ENCODE results near the gene ATP2A3. TPM values are rescaled to one million over a fixed set of nuclear protein-coding genes. Genes with fewer than 3 reads are reported as not detected.
A peak's percentile ranks its signal among the peaks of the same experiment; 100 is the strongest.

The ATP2A3 gene
- total RNA-seq, 2 donors from 2014 or later, result 27.5 to 27.7 TPM

GRCh38 chr17:3906881-3907280 lies 57.4 kb downstream of the ATP2A3 start:
- intact Hi-C loops (cut with DNase I), result no loop called here
- DNase-seq (ENCODE audit: low spot score), result no peak

GRCh38 chr17:3905017-3905520 lies 59.2 kb downstream of the ATP2A3 start:
- intact Hi-C loops (cut with DNase I), result no loop called here
- no peak for DNase-seq (ENCODE audit: low spot score)

GRCh38 chr17:3904501-3904900 lies 59.7 kb downstream of the ATP2A3 start:
- intact Hi-C loops (cut with DNase I), result no loop called here
- no peak for DNase-seq (ENCODE audit: low spot score)

GRCh38 chr17:3903881-3904290 lies 60.4 kb downstream of the ATP2A3 start:
- intact Hi-C loops (cut with DNase I), result no loop called here
- DNase-seq (ENCODE audit: low spot score), result no peak

- no peak for DNase-seq (ENCODE audit: low spot score)
- intact Hi-C loops (cut with DNase I), result no loop called here
These were observed 61.0 kb downstream of the ATP2A3 start for GRCh38 chr17:3903051-3903825.

- intact Hi-C loops (cut with DNase I), result no loop called here
- DNase-seq (ENCODE audit: low spot score), result no peak
These were observed 63.6 kb downstream of the ATP2A3 start for GRCh38 chr17:3900646-3901045.

- intact Hi-C loops (cut with DNase I), result no loop called here
- no peak for DNase-seq (ENCODE audit: low spot score)
These were observed 66.5 kb downstream of the ATP2A3 start for GRCh38 chr17:3897731-3898130.

- intact Hi-C loops (cut with DNase I), result no loop called here
- no peak for DNase-seq (ENCODE audit: low spot score)
These were observed 67.3 kb downstream of the ATP2A3 start for GRCh38 chr17:3896968-3897235.

GRCh38 chr17:3896108-3896967 lies 67.9 kb downstream of the ATP2A3 start:
- intact Hi-C loops (cut with DNase I), result no loop called here
- DNase-seq (ENCODE audit: low spot score), result no peak

- intact Hi-C loops (cut with DNase I), result no loop called here
- no peak for DNase-seq (ENCODE audit: low spot score)
These were observed 68.9 kb downstream of the ATP2A3 start for GRCh38 chr17:3895354-3895753.

GRCh38 chr17:3894911-3895343 lies 69.3 kb downstream of the ATP2A3 start:
- intact Hi-C loops (cut with DNase I), result no loop called here
- DNase-seq (ENCODE audit: low spot score), result no peak

- DNase-seq (ENCODE audit: low spot score), result no peak
- intact Hi-C loops (cut with DNase I), result no loop called here
These were observed 70.0 kb downstream of the ATP2A3 start for GRCh38 chr17:3894188-3894587.

- intact Hi-C loops (cut with DNase I), result no loop called here
- no peak for DNase-seq (ENCODE audit: low spot score)
These were observed 70.5 kb downstream of the ATP2A3 start for GRCh38 chr17:3893720-3894116.

- intact Hi-C loops (cut with DNase I), result no loop called here
- DNase-seq (ENCODE audit: low spot score), result peak; percentile 97
These were observed 71.1 kb downstream of the ATP2A3 start, which contains the start of gene CAMKK1 for GRCh38 chr17:3893003-3893719. CAMKK1 (minus strand) TSS chr17:3893053; CDS start chr17:3885687, 7,366 bp downstream.

- DNase-seq (ENCODE audit: low spot score), result peak; percentile 95
- intact Hi-C loops (cut with DNase I), result no loop called here
These were observed 71.9 kb downstream of the ATP2A3 start for GRCh38 chr17:3892095-3892998.

- intact Hi-C loops (cut with DNase I), result no loop called here
- no peak for DNase-seq (ENCODE audit: low spot score)
These were observed 72.6 kb downstream of the ATP2A3 start for GRCh38 chr17:3891626-3892094.

- no peak for DNase-seq (ENCODE audit: low spot score)
- intact Hi-C loops (cut with DNase I), result no loop called here
These were observed 73.4 kb downstream of the ATP2A3 start for GRCh38 chr17:3890878-3891219.

GRCh38 chr17:3890082-3890877 lies 74.0 kb downstream of the ATP2A3 start:
- intact Hi-C loops (cut with DNase I), result no loop called here
- peak; percentile 95 for DNase-seq (ENCODE audit: low spot score)
